Thyroid gland (tissue), 4 donors: ENCODE results near the gene HNRNPH2. TPM values are rescaled to one million over a fixed set of nuclear protein-coding genes. Genes with fewer than 3 reads are reported as not detected.

Experiments
- DNase-seq, 2 donors: peaks; one replicate each; pipeline ENCODE4 v3.0.0-alpha.2; 2019
- H3K27ac ChIP-seq, 3 donors: fragments of 200-600 bp; sonication (generic); 1 replicate in 2 of 3; 2 replicates in 1 of 3; pipeline ENCODE4 v1.5.1; 2016 to 2019; ENCODE audit warnings: mild to moderate bottlenecking in 1 of 3, moderate library complexity in 1 of 3
- H3K27me3 ChIP-seq: fragments of 200-600 bp; sonication (generic); one replicate; pipeline ENCODE4 v1.5.1; 2019
- H3K36me3 ChIP-seq, 2 donors: fragments of 200-600 bp; sonication (generic); one replicate each; pipeline ENCODE4 v1.5.1; 2016 to 2019
- H3K4me1 ChIP-seq, 2 donors: fragments of 200-600 bp; sonication (generic); one replicate each; pipeline ENCODE4 v1.5.1; 2017 to 2019
- H3K4me3 ChIP-seq, 3 donors: fragments of 200-600 bp; sonication (generic); replicated peaks in 1 of 3; 1 replicate in 2 of 3; 2 replicates in 1 of 3; pipeline ENCODE4 v1.5.1; 2016; ENCODE audit warnings: mild to moderate bottlenecking in 1 of 3
- H3K9me3 ChIP-seq: fragments of 200-600 bp; sonication (generic); one replicate; pipeline ENCODE4 v1.5.1; 2017
- CTCF ChIP-seq, 6 experiments: fragments of 200-600 bp in 3 of 6; fragments of 450-650 bp in 3 of 6; sonication (generic) in 3 of 6; IDR thresholded peaks; one replicate each; pipeline ENCODE4 v1.5.1; 2016 to 2019; ENCODE audit warnings: antibody characterized with exemption in 6 of 6, mild to moderate bottlenecking in 2 of 6, inconsistent platforms in 1 of 6, moderate library complexity in 1 of 6
- POLR2A ChIP-seq, 2 donors: fragments of 450-650 bp; IDR thresholded peaks; one replicate each; pipeline ENCODE4 v1.6.1; 2017; ENCODE audit warnings: antibody characterized with exemption in 2 of 2, mild to moderate bottlenecking in 2 of 2, moderate library complexity in 1 of 2
- WGBS, 2 donors: methylation state at CpG; one replicate each; pipeline ENCODE4 v1.1.5; 2017; 5-methylcytosine and 5-hydroxymethylcytosine counted together
- intact Hi-C: fragments of 100-400 bp; cut with DNase I; formaldehyde crosslinking; loops from one replicate; pipeline ENCODE4 v1.15.1; 2023
- total RNA-seq, 4 donors: library from RNA; depleted of rRNA; stranded (reverse); fragments of >200 nt; gene quantifications; one replicate each; pipeline ENCODE4 v1.2.3, GENCODE V29; 2016

HNRNPH2 gene
- total RNA-seq, 4 donors from 2014 or later, result 53.5 to 68.4 (median 67.5) TPM

- WGBS, 2 donors, result 91 to 95% methylated on average over 3 of the region's 3 CpGs
- H3K4me3 ChIP-seq, result no peak overlapping the region
- intact Hi-C loops, result no loop called here
- no peaks in the 10 kb centered on the region for H3K9me3 ChIP-seq
- no peaks in the 10 kb centered on the region for H3K27me3 ChIP-seq
- no peak overlapping the region for H3K27ac ChIP-seq
- DNase-seq, result no peak
- no peak for TF ChIP-seq CTCF (IDR thresholded peaks at IDR 0.05)
- H3K36me3 ChIP-seq, result no peaks in the 10 kb centered on the region
- H3K4me1 ChIP-seq, result no peaks in the 10 kb centered on the region
Observed at GRCh38 chrX:101388604-101389003, 19.4 kb upstream of the HNRNPH2 start.

DNA sequence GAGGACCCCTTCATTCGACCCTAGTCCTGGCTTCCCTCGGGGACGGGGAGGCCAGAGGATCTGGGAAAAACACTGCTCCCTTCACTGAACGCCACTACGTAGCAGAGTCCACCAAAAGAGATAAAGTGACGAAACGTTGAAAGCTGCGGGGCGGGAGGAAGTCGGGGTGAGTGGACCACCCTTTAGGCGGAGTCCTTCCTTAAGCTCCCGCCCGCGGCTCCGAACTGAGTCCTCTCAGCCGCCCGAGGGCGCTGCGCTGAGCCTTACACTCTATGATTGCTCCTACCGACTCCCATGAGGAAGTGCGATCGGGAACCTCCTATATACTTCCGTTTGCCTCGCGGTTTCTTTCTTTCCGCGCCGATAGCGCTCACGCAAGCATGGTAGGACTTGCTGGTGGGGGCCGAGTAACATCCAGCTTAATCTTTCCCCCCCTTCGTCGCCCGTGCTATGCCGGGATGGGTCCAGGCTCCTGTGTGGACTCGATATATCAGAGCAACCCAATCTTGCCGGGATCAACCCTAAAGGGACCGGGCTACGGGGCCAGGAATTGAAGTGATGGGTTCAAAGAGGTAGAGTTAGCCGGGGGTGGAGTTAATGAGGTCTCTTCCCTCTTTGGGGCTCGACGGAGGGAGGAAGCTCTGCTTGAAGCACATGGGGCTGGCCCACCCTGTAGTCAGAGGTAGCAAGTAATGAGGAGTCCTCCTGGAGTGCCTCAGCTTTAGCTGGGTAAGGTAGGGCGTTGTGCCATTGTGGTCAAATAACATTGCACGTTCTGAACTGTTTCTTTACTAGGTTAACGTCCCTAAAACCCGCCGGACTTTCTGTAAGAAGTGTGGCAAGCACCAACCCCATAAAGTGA is 17.1 kb upstream of the HNRNPH2 start, which contains the start of gene RPL36A:
Gene RPL36A (plus strand): TSS at position 348 of the 862 bp plus-strand sequence. CDS start 33 bp downstream, at position 381.
- H3K4me1 ChIP-seq, result no peaks in the 10 kb centered on the region

GRCh38 chrX:101391831-101392230 is 16.2 kb upstream of the HNRNPH2 start:
- Histone ChIP-seq H3K36me3 (no peaks in the 10 kb centered on the region), H3K9me3 (no peaks in the 10 kb centered on the region), H3K4me1 (no peaks in the 10 kb centered on the region), H3K27ac (peak overlapping the region in 2 of 3 donors; percentile 58 to 69), H3K4me3 (peak overlapping the region in 1 of 3 donors; percentile 30), H3K27me3 (no peaks in the 10 kb centered on the region)
- no peak for DNase-seq
- 49 to 50% methylated on average over 6 of the region's 6 CpGs for WGBS, 2 donors
- intact Hi-C loops, result no loop called here
- no peak for TF ChIP-seq POLR2A (IDR thresholded peaks at IDR 0.05)
- no peak for TF ChIP-seq CTCF (IDR thresholded peaks at IDR 0.05)

More for the DNA sequence above, 17.1 kb upstream of the HNRNPH2 start, which contains the start of gene RPL36A:
- peak within 1 kb of the TSS; percentile 30 to 69 (median 58) for H3K27ac ChIP-seq
- TF ChIP-seq POLR2A (IDR thresholded peaks at IDR 0.05) (peak in 1 of 2 donors; percentile 77), CTCF (IDR thresholded peaks at IDR 0.05) (peak in 4 of 6 experiments; percentile 51 to 69 (median 64))
- DNase-seq, result peak; percentile 84
- H3K27me3 ChIP-seq, result no peaks in the 10 kb centered on the region
- WGBS, 2 donors, result 1% methylated on average over 13 to 20 of the region's 47 CpGs
- H3K9me3 ChIP-seq, result no peaks in the 10 kb centered on the region
- peak within 1 kb of the TSS; percentile 9 to 51 (median 30) for H3K4me3 ChIP-seq
- intact Hi-C loops, result no loop called here
- no peaks in the 10 kb centered on the region for H3K36me3 ChIP-seq

GRCh38 chrX:101393530-101394305 is 14.3 kb upstream of the HNRNPH2 start:
- Histone ChIP-seq H3K4me3 (no peak overlapping the region), H3K4me1 (no peaks in the 10 kb centered on the region), H3K27ac (no peak overlapping the region), H3K9me3 (no peaks in the 10 kb centered on the region), H3K27me3 (no peaks in the 10 kb centered on the region), H3K36me3 (no peaks in the 10 kb centered on the region)
- intact Hi-C loops, result no loop called here
- no peak for DNase-seq
- 86 to 90% methylated on average over 10 to 11 of the region's 11 CpGs for WGBS, 2 donors
- TF ChIP-seq CTCF (IDR thresholded peaks at IDR 0.05) (no peak), POLR2A (IDR thresholded peaks at IDR 0.05) (no peak)
